Progenitor cell of endocrine pancreas (in vitro differentiated cells): Measurements from ENCODE around the gene AXL. TPM values are rescaled to one million over a fixed set of nuclear protein-coding genes. Genes with fewer than 3 reads are reported as not detected.
"Not testable (repeated sequence)": the region's sequence is repeated elsewhere in the genome, so short reads cannot be mapped to it uniquely, and the experiment has no call there.

Source experiments
- DNase-seq: peaks from one replicate; pipeline ENCODE4 v3.0.0; 2021; ENCODE audit warnings: low spot score; ENCODE audit not compliant: unreplicated experiment
- H3K27ac Mint-ChIP-seq: 2 replicates; pipeline ENCODE4 v1.8.0; 2021; ENCODE audit warnings: mild to moderate bottlenecking, moderate library complexity, mixed read lengths
- H3K27me3 Mint-ChIP-seq: 2 replicates; pipeline ENCODE4 v1.8.0; 2021; ENCODE audit warnings: mixed read lengths
- H3K36me3 Mint-ChIP-seq: 2 replicates; pipeline ENCODE4 v1.8.0; 2022; ENCODE audit warnings: mixed read lengths; ENCODE audit not compliant: insufficient read depth
- H3K4me1 Mint-ChIP-seq: 2 replicates; pipeline ENCODE4 v1.8.0; 2021; ENCODE audit warnings: low read depth, mixed read lengths
- H3K4me3 Mint-ChIP-seq: 2 replicates; pipeline ENCODE4 v1.8.0; 2021; ENCODE audit warnings: low read depth, mild to moderate bottlenecking, moderate library complexity, mixed read lengths
- H3K9me3 Mint-ChIP-seq: 2 replicates; pipeline ENCODE4 v1.8.0; 2021; ENCODE audit warnings: low read depth, mixed read lengths
- total RNA-seq: library from RNA; stranded (reverse); gene quantifications from 2 replicates; pipeline ENCODE4 v1.2.1, GENCODE V29; 2021
- TF ChIP-seq, protein P1 (sequence below): fragments of 200-600 bp; sonication (generic); IDR thresholded peaks from one replicate; pipeline ENCODE4 v1.5.0; 2021; ENCODE audit warnings: antibody characterized with exemption, mild to moderate bottlenecking; ENCODE audit not compliant: unreplicated experiment

AXL gene
- total RNA-seq, 1 donor from 2014 or later, result 14.8 TPM

DNA sequence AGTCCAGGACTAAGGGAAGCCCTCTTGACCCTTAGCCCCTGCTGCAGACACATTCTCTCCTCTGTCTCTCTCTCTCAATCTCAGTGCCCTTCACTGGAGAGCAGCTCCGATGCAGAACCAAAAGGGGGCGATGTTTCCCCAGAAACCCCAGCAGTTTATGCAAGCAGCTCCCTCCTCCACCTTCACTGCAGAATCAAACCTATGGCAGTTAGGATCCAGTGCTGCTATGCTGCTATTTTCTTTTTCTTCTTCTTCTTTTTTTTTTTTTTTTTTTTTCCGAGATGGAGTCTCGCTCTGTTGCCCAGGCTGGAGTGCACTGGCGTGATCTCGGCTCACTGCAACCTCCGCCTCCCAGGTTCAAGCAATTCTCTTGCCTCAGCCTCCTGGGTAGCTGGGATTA lies 14.7 kb upstream of the AXL start:
- TF ChIP-seq, protein P1, sequence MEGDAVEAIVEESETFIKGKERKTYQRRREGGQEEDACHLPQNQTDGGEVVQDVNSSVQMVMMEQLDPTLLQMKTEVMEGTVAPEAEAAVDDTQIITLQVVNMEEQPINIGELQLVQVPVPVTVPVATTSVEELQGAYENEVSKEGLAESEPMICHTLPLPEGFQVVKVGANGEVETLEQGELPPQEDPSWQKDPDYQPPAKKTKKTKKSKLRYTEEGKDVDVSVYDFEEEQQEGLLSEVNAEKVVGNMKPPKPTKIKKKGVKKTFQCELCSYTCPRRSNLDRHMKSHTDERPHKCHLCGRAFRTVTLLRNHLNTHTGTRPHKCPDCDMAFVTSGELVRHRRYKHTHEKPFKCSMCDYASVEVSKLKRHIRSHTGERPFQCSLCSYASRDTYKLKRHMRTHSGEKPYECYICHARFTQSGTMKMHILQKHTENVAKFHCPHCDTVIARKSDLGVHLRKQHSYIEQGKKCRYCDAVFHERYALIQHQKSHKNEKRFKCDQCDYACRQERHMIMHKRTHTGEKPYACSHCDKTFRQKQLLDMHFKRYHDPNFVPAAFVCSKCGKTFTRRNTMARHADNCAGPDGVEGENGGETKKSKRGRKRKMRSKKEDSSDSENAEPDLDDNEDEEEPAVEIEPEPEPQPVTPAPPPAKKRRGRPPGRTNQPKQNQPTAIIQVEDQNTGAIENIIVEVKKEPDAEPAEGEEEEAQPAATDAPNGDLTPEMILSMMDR, result peak; percentile 85
- DNase-seq, result peak; percentile 73
- H3K4me3 Mint-ChIP-seq, H3K27me3 Mint-ChIP-seq, H3K27ac Mint-ChIP-seq, H3K9me3 Mint-ChIP-seq, H3K36me3 Mint-ChIP-seq, H3K4me1 Mint-ChIP-seq: not testable (repeated sequence)

DNA sequence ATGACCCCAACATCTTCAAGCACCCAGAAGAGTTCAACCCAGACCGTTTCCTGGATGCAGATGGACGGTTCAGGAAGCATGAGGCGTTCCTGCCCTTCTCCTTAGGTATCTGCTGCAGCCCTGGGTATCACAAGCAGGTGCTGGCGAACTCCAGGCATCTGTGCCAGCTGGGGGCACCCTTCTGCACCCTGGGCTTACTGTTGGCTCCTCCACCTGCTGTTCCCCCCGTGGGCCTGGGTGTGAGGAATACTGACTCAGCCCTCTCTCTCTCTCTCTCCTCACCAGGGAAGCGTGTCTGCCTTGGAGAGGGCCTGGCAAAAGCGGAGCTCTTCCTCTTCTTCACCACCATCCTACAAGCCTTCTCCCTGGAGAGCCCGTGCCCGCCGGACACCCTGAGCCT lies 13.0 kb upstream of the AXL start:
- no peak for DNase-seq
- no peak overlapping the region for H3K4me3 Mint-ChIP-seq
- H3K9me3 Mint-ChIP-seq, result no peaks in the 10 kb centered on the region
- no peaks in the 10 kb centered on the region for H3K4me1 Mint-ChIP-seq
- no peak overlapping the region for H3K27ac Mint-ChIP-seq
- TF ChIP-seq, protein P1, result no peak
- no peaks in the 10 kb centered on the region for H3K27me3 Mint-ChIP-seq
- peaks cover 2% of the 10 kb centered on the region for H3K36me3 Mint-ChIP-seq

DNA sequence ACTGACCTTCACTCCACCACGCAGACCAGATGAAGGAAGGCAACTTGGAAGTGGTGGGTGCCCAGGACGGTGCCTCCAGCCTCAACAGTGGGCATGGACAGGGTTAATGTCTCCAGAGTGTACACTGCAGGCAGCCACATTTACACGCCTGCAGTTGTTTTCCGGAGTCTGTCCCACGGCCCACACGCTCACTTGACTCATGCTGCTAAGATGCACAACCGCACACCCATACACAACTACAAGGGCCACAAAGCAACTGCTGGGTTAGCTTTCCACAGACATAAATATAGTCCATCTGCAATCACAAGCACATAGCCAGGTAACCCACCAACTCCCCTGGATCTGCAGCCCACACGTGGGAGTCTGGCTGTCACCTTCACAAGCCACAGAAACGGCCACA lies 12.6 kb upstream of the AXL start:
- Mint-ChIP-seq H3K4me3 (no peak overlapping the region), H3K27me3 (no peaks in the 10 kb centered on the region), H3K27ac (no peak overlapping the region), H3K4me1 (no peaks in the 10 kb centered on the region), H3K36me3 (peaks cover 2% of the 10 kb centered on the region), H3K9me3 (no peaks in the 10 kb centered on the region)
- TF ChIP-seq, protein P1, result no peak
- DNase-seq, result no peak

DNA sequence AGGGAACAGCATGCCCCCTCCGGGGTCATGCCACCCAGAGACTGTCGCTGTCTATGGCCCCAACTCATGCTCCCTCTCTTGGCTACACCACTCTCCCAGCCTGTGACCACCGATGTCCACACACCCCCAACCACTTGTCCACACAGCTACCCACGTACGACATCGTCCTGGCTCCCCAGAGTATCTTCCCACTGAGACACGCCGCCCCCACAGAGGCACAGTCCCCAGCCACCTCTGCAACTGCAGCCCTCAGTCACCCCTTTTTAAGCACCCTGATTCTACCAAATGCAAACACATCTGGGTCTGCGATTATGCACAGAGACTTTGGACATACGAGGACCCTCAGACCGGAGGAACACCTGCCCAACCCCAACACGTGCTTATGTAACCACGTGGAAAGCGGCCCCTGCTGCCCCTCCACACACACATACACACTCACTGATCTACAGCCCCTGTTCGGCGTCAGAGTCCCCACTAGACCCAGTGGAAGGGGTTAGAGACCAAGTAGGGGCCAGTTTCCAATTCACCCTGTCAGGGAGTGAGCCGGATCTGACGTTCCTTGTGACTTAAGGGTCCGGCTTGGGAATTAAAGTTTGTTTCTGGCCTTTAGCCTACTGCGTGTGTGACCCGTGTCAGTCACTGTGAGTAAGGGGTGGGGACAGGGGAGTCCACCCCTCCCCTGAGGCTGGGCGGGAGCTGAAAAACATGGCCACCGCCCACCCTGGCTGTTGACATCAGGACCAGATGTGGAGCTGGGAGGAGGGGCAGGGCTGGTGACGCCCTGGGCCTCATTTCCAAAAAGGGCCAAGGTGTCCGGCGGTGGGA lies 11.9 kb upstream of the AXL start:
- Mint-ChIP-seq H3K27ac (peak overlapping the region; percentile 65), H3K36me3 (peaks cover 2% of the 10 kb centered on the region)
- TF ChIP-seq, protein P1, result no peak

DNA sequence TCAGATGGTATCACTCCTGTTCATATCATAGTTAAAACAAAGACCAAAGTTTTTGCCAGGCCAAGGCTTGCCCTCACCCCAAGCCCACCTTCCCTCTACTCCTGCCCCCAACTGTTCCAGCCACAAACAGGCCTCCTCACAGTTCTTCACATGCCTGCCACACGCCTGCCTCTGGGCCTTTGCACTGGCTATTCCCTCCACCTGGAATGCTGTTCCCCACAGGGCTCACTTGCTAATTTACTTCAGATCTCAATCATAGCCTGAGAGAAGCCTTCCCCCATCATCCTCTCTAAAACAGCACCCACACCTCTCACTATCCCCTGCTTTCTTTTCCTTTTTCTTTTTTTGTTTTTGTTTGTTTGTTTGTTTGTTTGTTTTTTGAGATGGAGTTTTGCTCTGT lies 4.9 kb upstream of the AXL start:
- Mint-ChIP-seq H3K9me3 (no peaks in the 10 kb centered on the region), H3K27ac (no peak overlapping the region), H3K4me3 (no peak overlapping the region), H3K36me3 (no peaks in the 10 kb centered on the region), H3K4me1 (peaks cover 8% of the 10 kb centered on the region), H3K27me3 (peaks cover 4% of the 10 kb centered on the region)
- TF ChIP-seq, protein P1, result no peak
- DNase-seq, result no peak

More for the DNA sequence above, 11.9 kb upstream of the AXL start:
- Mint-ChIP-seq H3K4me1 (no peaks in the 10 kb centered on the region), H3K9me3 (no peaks in the 10 kb centered on the region), H3K4me3 (no peak overlapping the region), H3K27me3 (no peaks in the 10 kb centered on the region)
- no peak for DNase-seq
